ENCODE measurements around the gene QSOX2.

- TF ChIP-seq CTCF (IDR thresholded peaks at IDR 0.05 in 2 of 3, conservative IDR thresholded peaks at IDR 0.05 in 1 of 3; ENCODE audit: borderline replicate concordance in 1 of 3, insufficient read depth in 1 of 3, low read depth in 2 of 3, low read length in 2 of 3): no peak
- TF ChIP-seq MAX (IDR thresholded peaks at IDR 0.05): no peak
Measured at GRCh38 chr9:136264441-136265405, 19.1 kb upstream of the QSOX2 start.
